Lower leg skin (tissue), 3 donors: ENCODE measurements around the gene MIDN.

Experiments used
- CTCF ChIP-seq, 3 donors: fragments of 450-650 bp; IDR thresholded peaks; one replicate each; pipeline ENCODE4 v1.5.1; 2016; ENCODE audit warnings: antibody characterized with exemption in 3 of 3, mild to moderate bottlenecking in 3 of 3, moderate library complexity in 2 of 3
- POLR2A ChIP-seq, 2 donors: fragments of 450-650 bp; IDR thresholded peaks; one replicate each; pipeline ENCODE4 v1.6.1; 2016 to 2017; ENCODE audit warnings: antibody characterized with exemption in 2 of 2, mild to moderate bottlenecking in 1 of 2, moderate library complexity in 1 of 2

GRCh38 chr19:1283207-1283916 is 35.0 kb downstream of the MIDN start:
- no peak for TF ChIP-seq CTCF (IDR thresholded peaks at IDR 0.05)
- TF ChIP-seq POLR2A (IDR thresholded peaks at IDR 0.05), result no peak
